Gastroesophageal sphincter (tissue), 4 donors: ENCODE results near the gene NOS1. TPM values are rescaled to one million over a fixed set of nuclear protein-coding genes. Genes with fewer than 3 reads are reported as not detected.

Experiments used
- ATAC-seq: fragments of 150-250 bp; one replicate; pipeline ENCODE4 v1.9.1; 2016; ENCODE audit warnings: mild to moderate bottlenecking, moderate library complexity
- H3K27ac ChIP-seq, 4 donors: fragments of 200-600 bp; sonication (generic) in 3 of 4; 1 replicate in 3 of 4; 2 replicates in 1 of 4; pipeline ENCODE4 v1.5.1; 2016 to 2019
- H3K27me3 ChIP-seq: fragments of 200-600 bp; sonication (generic); one replicate; pipeline ENCODE4 v1.5.1; 2019
- H3K36me3 ChIP-seq, 2 donors: fragments of 200-600 bp; sonication (generic); one replicate each; pipeline ENCODE4 v1.5.1; 2019; ENCODE audit warnings: control low read depth in 1 of 2
- H3K4me1 ChIP-seq, 3 donors: fragments of 200-600 bp; sonication (generic); 1 replicate in 2 of 3; 2 replicates in 1 of 3; pipeline ENCODE4 v1.5.1; 2016 to 2019; ENCODE audit warnings: control low read depth in 2 of 3
- H3K4me3 ChIP-seq, 2 donors: fragments of 200-600 bp; sonication (generic); one replicate each; pipeline ENCODE4 v1.5.1; 2019; ENCODE audit warnings: mild to moderate bottlenecking in 1 of 2, moderate library complexity in 1 of 2
- H3K9me3 ChIP-seq, 3 donors: fragments of 200-600 bp; sonication (generic); one replicate each; pipeline ENCODE4 v1.5.1; 2017 to 2019; ENCODE audit warnings: control low read depth in 2 of 3
- EP300 ChIP-seq: sonication (generic); formaldehyde crosslinking; IDR thresholded peaks from one replicate; pipeline ENCODE4 v1.6.1; 2017; ENCODE audit warnings: antibody characterized with exemption, mild to moderate bottlenecking
- POLR2A ChIP-seq, 2 donors: fragments of 450-650 bp; IDR thresholded peaks; one replicate each; pipeline ENCODE4 v1.6.1; 2017; ENCODE audit warnings: antibody characterized with exemption in 2 of 2, mild to moderate bottlenecking in 2 of 2, moderate library complexity in 1 of 2
- POLR2AphosphoS5 ChIP-seq: sonication (generic); formaldehyde crosslinking; IDR thresholded peaks from one replicate; pipeline ENCODE4 v1.6.1; 2017; ENCODE audit warnings: antibody characterized with exemption
- WGBS, 2 donors: methylation state at CpG; one replicate each; pipeline ENCODE4 v1.1.5; 2018; ENCODE audit warnings: low coverage in 1 of 2; 5-methylcytosine and 5-hydroxymethylcytosine counted together
- total RNA-seq, 4 donors: library from RNA; depleted of rRNA; stranded (reverse); fragments of >200 nt; gene quantifications; one replicate each; pipeline ENCODE4 v1.1.0, GENCODE V29; 2016
- TF ChIP-seq, protein P1 (sequence below), 4 experiments: fragments of 200-600 bp in 2 of 4; fragments of 450-650 bp in 2 of 4; sonication (generic) in 1 of 4; IDR thresholded peaks; one replicate each; pipeline ENCODE4 v1.5.1; 2017 to 2019; ENCODE audit warnings: antibody characterized with exemption in 4 of 4, mild to moderate bottlenecking in 2 of 4, moderate library complexity in 2 of 4

NOS1 gene
- total RNA-seq, 4 donors from 2014 or later = 0.62 to 1.8 (median 1.4) TPM

- H3K36me3 ChIP-seq = peaks cover 0 to 100% of the 10 kb centered on the region in 2 donors
Measured at GRCh38 chr12:117178301-117178700, 183.1 kb downstream of the NOS1 start.

GRCh38 chr12:117172168-117172567 is 189.3 kb downstream of the NOS1 start:
- Histone ChIP-seq H3K27ac (no peak overlapping the region), H3K9me3 (no peaks in the 10 kb centered on the region), H3K4me3 (no peak overlapping the region), H3K36me3 (peaks cover 6 to 100% of the 10 kb centered on the region in 2 donors), H3K27me3 (no peaks in the 10 kb centered on the region), H3K4me1 (no peaks in the 10 kb centered on the region)
- TF ChIP-seq POLR2A (IDR thresholded peaks at IDR 0.05) = no peak
- TF ChIP-seq, protein P1, sequence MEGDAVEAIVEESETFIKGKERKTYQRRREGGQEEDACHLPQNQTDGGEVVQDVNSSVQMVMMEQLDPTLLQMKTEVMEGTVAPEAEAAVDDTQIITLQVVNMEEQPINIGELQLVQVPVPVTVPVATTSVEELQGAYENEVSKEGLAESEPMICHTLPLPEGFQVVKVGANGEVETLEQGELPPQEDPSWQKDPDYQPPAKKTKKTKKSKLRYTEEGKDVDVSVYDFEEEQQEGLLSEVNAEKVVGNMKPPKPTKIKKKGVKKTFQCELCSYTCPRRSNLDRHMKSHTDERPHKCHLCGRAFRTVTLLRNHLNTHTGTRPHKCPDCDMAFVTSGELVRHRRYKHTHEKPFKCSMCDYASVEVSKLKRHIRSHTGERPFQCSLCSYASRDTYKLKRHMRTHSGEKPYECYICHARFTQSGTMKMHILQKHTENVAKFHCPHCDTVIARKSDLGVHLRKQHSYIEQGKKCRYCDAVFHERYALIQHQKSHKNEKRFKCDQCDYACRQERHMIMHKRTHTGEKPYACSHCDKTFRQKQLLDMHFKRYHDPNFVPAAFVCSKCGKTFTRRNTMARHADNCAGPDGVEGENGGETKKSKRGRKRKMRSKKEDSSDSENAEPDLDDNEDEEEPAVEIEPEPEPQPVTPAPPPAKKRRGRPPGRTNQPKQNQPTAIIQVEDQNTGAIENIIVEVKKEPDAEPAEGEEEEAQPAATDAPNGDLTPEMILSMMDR (IDR thresholded peaks at IDR 0.05) = no peak
- no peak for TF ChIP-seq POLR2AphosphoS5
- TF ChIP-seq EP300 = no peak
- ATAC-seq = no peak
- WGBS, 2 donors = 89 to 97% methylated on average over 3 of the region's 3 CpGs

More at GRCh38 chr12:117178301-117178700, 183.1 kb downstream of the NOS1 start:
- no peak overlapping the region for H3K4me3 ChIP-seq
- no peak for ATAC-seq
- H3K4me1 ChIP-seq = no peaks in the 10 kb centered on the region
- TF ChIP-seq POLR2A (IDR thresholded peaks at IDR 0.05) (no peak), EP300 (no peak), POLR2AphosphoS5 (no peak)
- TF ChIP-seq, protein P1 (IDR thresholded peaks at IDR 0.05) = no peak
- H3K27me3 ChIP-seq = no peaks in the 10 kb centered on the region
- 93 to 96% methylated on average over 4 to 10 of the region's 10 CpGs for WGBS, 2 donors
- no peak overlapping the region for H3K27ac ChIP-seq
- peaks cover 0 to 8% (median 0%) of the 10 kb centered on the region in 3 donors for H3K9me3 ChIP-seq

- Histone ChIP-seq H3K27me3 (no peaks in the 10 kb centered on the region), H3K4me3 (no peak overlapping the region), H3K36me3 (peaks cover 6 to 100% of the 10 kb centered on the region in 2 donors), H3K4me1 (no peaks in the 10 kb centered on the region), H3K27ac (no peak overlapping the region), H3K9me3 (no peaks in the 10 kb centered on the region)
- ATAC-seq = no peak
- TF ChIP-seq POLR2AphosphoS5 = no peak
- TF ChIP-seq POLR2A (IDR thresholded peaks at IDR 0.05) = no peak
- TF ChIP-seq, protein P1 (IDR thresholded peaks at IDR 0.05) = no peak
- TF ChIP-seq EP300 = no peak
- WGBS, 2 donors = 75 to 78% methylated on average over 2 of the region's 2 CpGs
Measured at GRCh38 chr12:117171499-117172162, 189.8 kb downstream of the NOS1 start.

GRCh38 chr12:117169548-117169947 is 191.9 kb downstream of the NOS1 start:
- TF ChIP-seq, protein P1 (IDR thresholded peaks at IDR 0.05) = no peak
- ATAC-seq = no peak
- 100% methylated on average over 3 of the region's 3 CpGs for WGBS, 2 donors
- H3K36me3 ChIP-seq = peaks cover 6 to 100% of the 10 kb centered on the region in 2 donors
- H3K27me3 ChIP-seq = no peaks in the 10 kb centered on the region
- H3K4me1 ChIP-seq = no peaks in the 10 kb centered on the region
- no peak overlapping the region for H3K4me3 ChIP-seq
- no peak overlapping the region for H3K27ac ChIP-seq
- H3K9me3 ChIP-seq = no peaks in the 10 kb centered on the region

- H3K36me3 ChIP-seq = peaks cover 6 to 100% of the 10 kb centered on the region in 2 donors
- TF ChIP-seq, protein P1 (IDR thresholded peaks at IDR 0.05) = no peak
- H3K4me3 ChIP-seq = no peak overlapping the region
- WGBS, 2 donors = 100% methylated on average over 1 to 3 of the region's 3 CpGs
- no peaks in the 10 kb centered on the region for H3K9me3 ChIP-seq
- H3K27ac ChIP-seq = no peak overlapping the region
- H3K4me1 ChIP-seq = no peaks in the 10 kb centered on the region
- no peaks in the 10 kb centered on the region for H3K27me3 ChIP-seq
- ATAC-seq = no peak
Measured at GRCh38 chr12:117168976-117169375, 192.4 kb downstream of the NOS1 start.
